DOHH2 (cell line): ENCODE measurements around the gene SLAMF1.
"Not testable (repeated sequence)": the region's sequence is repeated elsewhere in the genome, so short reads cannot be mapped to it uniquely, and the experiment has no call there.

Experiments
- H3F3A ChIP-seq: fragments of 200-600 bp; sonication (generic), shearing (Covaris generic); 2 replicates; pipeline ENCODE4 v1.6.0; 2016; ENCODE audit warnings: antibody characterized with exemption, mild to moderate bottlenecking; ENCODE audit not compliant: control insufficient read depth, insufficient read depth
- H3K27ac ChIP-seq: fragments of 200-600 bp; sonication (generic); 2 replicates; pipeline ENCODE4 v1.5.1; 2014; ENCODE audit warnings: low read depth, mild to moderate bottlenecking, low read length, moderate library complexity
- H3K27me3 ChIP-seq: fragments of 200-600 bp; sonication (generic); 2 replicates; pipeline ENCODE4 v1.6.1; 2014; ENCODE audit warnings: mild to moderate bottlenecking, low read length, mixed read lengths; ENCODE audit not compliant: control insufficient read depth
- H3K36me3 ChIP-seq: fragments of 200-600 bp; sonication (generic); 2 replicates; pipeline ENCODE4 v1.6.1; 2014; ENCODE audit warnings: mild to moderate bottlenecking, low read length, moderate library complexity, mixed read lengths; ENCODE audit not compliant: control insufficient read depth
- H3K4me1 ChIP-seq: fragments of 200-600 bp; sonication (generic); 2 replicates; pipeline ENCODE4 v1.6.1; 2014; ENCODE audit warnings: mild to moderate bottlenecking, low read length, mixed read lengths; ENCODE audit not compliant: control insufficient read depth
- H3K4me2 ChIP-seq: fragments of 200-600 bp; sonication (generic); 2 replicates; pipeline ENCODE4 v1.6.0; 2014; ENCODE audit warnings: mild to moderate bottlenecking, low read length, moderate library complexity
- H3K4me3 ChIP-seq: fragments of 200-600 bp; sonication (generic); 2 replicates; pipeline ENCODE4 v1.5.1; 2014; ENCODE audit warnings: mild to moderate bottlenecking, low read length, mixed read lengths
- H3K79me2 ChIP-seq: fragments of 200-600 bp; sonication (generic); 2 replicates; pipeline ENCODE4 v1.6.1; 2014; ENCODE audit warnings: mild to moderate bottlenecking, low read length, mixed read lengths; ENCODE audit not compliant: control insufficient read depth
- H3K9me2 ChIP-seq: fragments of 200-600 bp; sonication (generic); replicated peaks from 2 replicates; pipeline ENCODE4 v1.6.1; 2014; ENCODE audit warnings: mild to moderate bottlenecking, low read length, mixed read lengths; ENCODE audit not compliant: control insufficient read depth
- H3K9me3 ChIP-seq: fragments of 200-600 bp; sonication (generic); 2 replicates; pipeline ENCODE4 v1.6.1; 2014; ENCODE audit warnings: antibody characterized with exemption, low read length, mixed read lengths; ENCODE audit not compliant: control insufficient read depth, insufficient read depth
- H4K20me1 ChIP-seq: fragments of 200-600 bp; sonication (generic); 2 replicates; pipeline ENCODE4 v1.6.0; 2014; ENCODE audit warnings: low read depth, mild to moderate bottlenecking, antibody characterized with exemption, low read length, moderate library complexity; ENCODE audit not compliant: control insufficient read depth, insufficient read depth
- CTCF ChIP-seq: fragments of 200-600 bp; sonication (generic); IDR thresholded peaks from one replicate; pipeline ENCODE4 v1.5.1; 2014; ENCODE audit warnings: antibody characterized with exemption, mild to moderate bottlenecking, low read depth, low read length; ENCODE audit not compliant: poor library complexity, severe bottlenecking
- EZH2phosphoT487 ChIP-seq: fragments of 200-600 bp; sonication (generic); IDR thresholded peaks from 2 replicates; pipeline ENCODE4 v1.6.1; 2017; ENCODE audit warnings: borderline replicate concordance, mild to moderate bottlenecking, antibody characterized with exemption, low read length, moderate library complexity, mixed read lengths

Gene SLAMF1

GRCh38 chr1:160652924-160653619 is 6.2 kb upstream of the SLAMF1 start:
- peak overlapping the region; percentile 49 for H3K4me3 ChIP-seq
- H3K9me3 ChIP-seq = no peaks in the 10 kb centered on the region
- H3K36me3 ChIP-seq = no peaks in the 10 kb centered on the region; the same call in 1 of the 2 replicates
- no peaks in the 10 kb centered on the region for H3K9me2 ChIP-seq
- H3K27ac ChIP-seq = peak overlapping the region; percentile 74
- TF ChIP-seq EZH2phosphoT487 (no peak), CTCF (no peak)
- H3K4me1 ChIP-seq = peaks cover 76% of the 10 kb centered on the region
- H3K4me2 ChIP-seq = peak overlapping the region; percentile 59
- H4K20me1 ChIP-seq = no peaks in the 10 kb centered on the region
- H3K27me3 ChIP-seq = no peaks in the 10 kb centered on the region; the same call in 1 of the 2 replicates
- H3F3A ChIP-seq = peaks cover 8% of the 10 kb centered on the region; the same call in 1 of the 2 replicates
- H3K79me2 ChIP-seq = no peaks in the 10 kb centered on the region

- H3F3A ChIP-seq, H3K79me2 ChIP-seq, H3K9me2 ChIP-seq, H3K27me3 ChIP-seq, H3K9me3 ChIP-seq, H3K36me3 ChIP-seq, H4K20me1 ChIP-seq: not testable (repeated sequence)
- Histone ChIP-seq H3K4me2 (peak overlapping the region; percentile 59), H3K4me1 (peaks cover 72% of the 10 kb centered on the region), H3K27ac (peak overlapping the region; percentile 74), H3K4me3 (peak overlapping the region; percentile 49)
These were observed 5.3 kb upstream of the SLAMF1 start for GRCh38 chr1:160652065-160652641.

GRCh38 chr1:160651433-160652064 is 4.7 kb upstream of the SLAMF1 start:
- H3K27ac ChIP-seq = peak overlapping the region; percentile 74
- peak overlapping the region; percentile 49 for H3K4me3 ChIP-seq
- no peaks in the 10 kb centered on the region for H3K79me2 ChIP-seq
- H4K20me1 ChIP-seq = no peaks in the 10 kb centered on the region
- H3K36me3 ChIP-seq = no peaks in the 10 kb centered on the region; the same call in 1 of the 2 replicates
- no peak for TF ChIP-seq EZH2phosphoT487
- no peak for TF ChIP-seq CTCF
- no peaks in the 10 kb centered on the region; the same call in 1 of the 2 replicates for H3K27me3 ChIP-seq
- H3K4me1 ChIP-seq = peaks cover 72% of the 10 kb centered on the region
- H3K9me3 ChIP-seq = no peaks in the 10 kb centered on the region
- peaks cover 1% of the 10 kb centered on the region; the same call in 1 of the 2 replicates for H3F3A ChIP-seq
- no peaks in the 10 kb centered on the region for H3K9me2 ChIP-seq
- H3K4me2 ChIP-seq = peak overlapping the region; percentile 59

GRCh38 chr1:160647329-160647720 is 481 bp upstream of the SLAMF1 start:
- Histone ChIP-seq H4K20me1 (no peaks in the 10 kb centered on the region), H3K4me2 (peak overlapping the region; percentile 45), H3K4me1 (peaks cover 42% of the 10 kb centered on the region), H3K79me2 (no peaks in the 10 kb centered on the region), H3K9me2 (no peaks in the 10 kb centered on the region), H3K27me3 (no peaks in the 10 kb centered on the region), H3F3A (no peaks in the 10 kb centered on the region), H3K4me3 (peak overlapping the region; percentile 40), H3K36me3 (no peaks in the 10 kb centered on the region), H3K27ac (no peak overlapping the region), H3K9me3 (no peaks in the 10 kb centered on the region)
- TF ChIP-seq CTCF = no peak
- no peak for TF ChIP-seq EZH2phosphoT487
